Right atrium auricular region (tissue), 2 donors: ENCODE data around the gene ENC1. TPM values are rescaled to one million over a fixed set of nuclear protein-coding genes. Genes with fewer than 3 reads are reported as not detected.

Experiments
- DNase-seq: peaks from one replicate; pipeline ENCODE4 v3.0.0-alpha.2; 2019; ENCODE audit warnings: low spot score
- H3K27ac ChIP-seq, 2 donors: fragments of 200-600 bp; sonication (generic); 1 replicate in 1 of 2; 2 replicates in 1 of 2; pipeline ENCODE4 v1.5.1; 2016 to 2019
- H3K27me3 ChIP-seq, 2 donors: fragments of 200-600 bp; sonication (generic); one replicate each; pipeline versions ENCODE4 v1.5.1 to v1.6.0; 2017 to 2019
- H3K36me3 ChIP-seq: fragments of 200-600 bp; sonication (generic); one replicate; pipeline ENCODE4 v1.5.1; 2016
- H3K4me1 ChIP-seq, 2 donors: fragments of 200-600 bp; sonication (generic); one replicate each; pipeline versions ENCODE4 v1.5.1 to v1.6.0; 2017 to 2019
- H3K4me3 ChIP-seq, 2 donors: fragments of 200-600 bp; sonication (generic); 1 replicate in 1 of 2; 2 replicates in 1 of 2; pipeline ENCODE4 v1.5.1; 2017 to 2019; ENCODE audit warnings: mild to moderate bottlenecking in 1 of 2, moderate library complexity in 1 of 2
- H3K9me3 ChIP-seq, 2 donors: fragments of 200-600 bp; sonication (generic); one replicate each; pipeline ENCODE4 v1.5.1; 2019
- CTCF ChIP-seq, 2 donors: fragments of 200-600 bp; sonication (generic); IDR thresholded peaks; one replicate each; pipeline ENCODE4 v1.5.1; 2019; ENCODE audit warnings: antibody characterized with exemption in 2 of 2
- total RNA-seq, 2 donors: library from RNA; depleted of rRNA; stranded (reverse); fragments of >200 nt; gene quantifications; one replicate each; pipeline ENCODE4 v1.1.0, GENCODE V29; 2016

The ENC1 gene
- total RNA-seq, 2 donors from 2014 or later = 5.0 to 18.5 TPM

- DNase-seq = no peak
- Histone ChIP-seq H3K4me3 (no peak overlapping the region), H3K36me3 (no peaks in the 10 kb centered on the region), H3K4me1 (no peaks in the 10 kb centered on the region), H3K27me3 (no peaks in the 10 kb centered on the region), H3K9me3 (no peaks in the 10 kb centered on the region), H3K27ac (no peak overlapping the region)
- TF ChIP-seq CTCF (IDR thresholded peaks at IDR 0.05) = no peak
Observed at GRCh38 chr5:74616236-74617146, 24.0 kb downstream of the ENC1 start.

GRCh38 chr5:74613283-74613682 is 27.2 kb downstream of the ENC1 start:
- Histone ChIP-seq H3K4me3 (no peak overlapping the region), H3K36me3 (no peaks in the 10 kb centered on the region), H3K9me3 (no peaks in the 10 kb centered on the region), H3K27me3 (no peaks in the 10 kb centered on the region), H3K27ac (no peak overlapping the region), H3K4me1 (no peaks in the 10 kb centered on the region)
- TF ChIP-seq CTCF (IDR thresholded peaks at IDR 0.05) = no peak
- no peak for DNase-seq

- no peak overlapping the region for H3K4me3 ChIP-seq
- DNase-seq = no peak
- H3K36me3 ChIP-seq = no peaks in the 10 kb centered on the region
- H3K27me3 ChIP-seq = no peaks in the 10 kb centered on the region
- TF ChIP-seq CTCF (IDR thresholded peaks at IDR 0.05) = no peak
- H3K27ac ChIP-seq = no peak overlapping the region
- H3K9me3 ChIP-seq = no peaks in the 10 kb centered on the region
- no peaks in the 10 kb centered on the region for H3K4me1 ChIP-seq
Observed at GRCh38 chr5:74612045-74612444, 28.5 kb downstream of the ENC1 start.

GRCh38 chr5:74608736-74609601 is 31.6 kb downstream of the ENC1 start:
- Histone ChIP-seq H3K36me3 (no peaks in the 10 kb centered on the region), H3K9me3 (no peaks in the 10 kb centered on the region), H3K27me3 (no peaks in the 10 kb centered on the region), H3K4me3 (no peak overlapping the region), H3K4me1 (no peaks in the 10 kb centered on the region), H3K27ac (no peak overlapping the region)
- no peak for TF ChIP-seq CTCF (IDR thresholded peaks at IDR 0.05)
- DNase-seq = no peak

GRCh38 chr5:74605759-74606158 is 34.8 kb downstream of the ENC1 start:
- Histone ChIP-seq H3K9me3 (no peaks in the 10 kb centered on the region), H3K4me3 (no peak overlapping the region), H3K4me1 (no peaks in the 10 kb centered on the region), H3K36me3 (no peaks in the 10 kb centered on the region), H3K27ac (no peak overlapping the region), H3K27me3 (no peaks in the 10 kb centered on the region)
- no peak for DNase-seq
- no peak for TF ChIP-seq CTCF (IDR thresholded peaks at IDR 0.05)
